Measurements from ENCODE around the gene LRRK1. TPM values are rescaled to one million over a fixed set of nuclear protein-coding genes. Genes with fewer than 3 reads are reported as not detected.

LRRK1 gene
- total RNA-seq, 1 donor from 2014 or later, result 0.86 TPM

- Mint-ChIP-seq H3K36me3 (ENCODE audit: insufficient read depth) (no peaks in the 10 kb centered on the region), H3K27ac (no peak overlapping the region), H3K9me3 (ENCODE audit: low read depth) (peaks cover 8% of the 10 kb centered on the region), H3K27me3 (no peaks in the 10 kb centered on the region), H3K4me1 (ENCODE audit: low read depth) (no peaks in the 10 kb centered on the region), H3K4me3 (ENCODE audit: low read depth) (no peak overlapping the region)
- no peak for DNase-seq (ENCODE audit: low spot score, unreplicated experiment)
- TF ChIP-seq, protein P1, sequence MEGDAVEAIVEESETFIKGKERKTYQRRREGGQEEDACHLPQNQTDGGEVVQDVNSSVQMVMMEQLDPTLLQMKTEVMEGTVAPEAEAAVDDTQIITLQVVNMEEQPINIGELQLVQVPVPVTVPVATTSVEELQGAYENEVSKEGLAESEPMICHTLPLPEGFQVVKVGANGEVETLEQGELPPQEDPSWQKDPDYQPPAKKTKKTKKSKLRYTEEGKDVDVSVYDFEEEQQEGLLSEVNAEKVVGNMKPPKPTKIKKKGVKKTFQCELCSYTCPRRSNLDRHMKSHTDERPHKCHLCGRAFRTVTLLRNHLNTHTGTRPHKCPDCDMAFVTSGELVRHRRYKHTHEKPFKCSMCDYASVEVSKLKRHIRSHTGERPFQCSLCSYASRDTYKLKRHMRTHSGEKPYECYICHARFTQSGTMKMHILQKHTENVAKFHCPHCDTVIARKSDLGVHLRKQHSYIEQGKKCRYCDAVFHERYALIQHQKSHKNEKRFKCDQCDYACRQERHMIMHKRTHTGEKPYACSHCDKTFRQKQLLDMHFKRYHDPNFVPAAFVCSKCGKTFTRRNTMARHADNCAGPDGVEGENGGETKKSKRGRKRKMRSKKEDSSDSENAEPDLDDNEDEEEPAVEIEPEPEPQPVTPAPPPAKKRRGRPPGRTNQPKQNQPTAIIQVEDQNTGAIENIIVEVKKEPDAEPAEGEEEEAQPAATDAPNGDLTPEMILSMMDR (IDR thresholded peaks at IDR 0.05; ENCODE audit: unreplicated experiment), result no peak
Measured at GRCh38 chr15:100947760-100948429, 28.7 kb downstream of the LRRK1 start.

- Mint-ChIP-seq H3K27me3 (no peaks in the 10 kb centered on the region), H3K27ac (no peak overlapping the region), H3K4me1 (ENCODE audit: low read depth) (no peaks in the 10 kb centered on the region), H3K4me3 (ENCODE audit: low read depth) (no peak overlapping the region), H3K9me3 (ENCODE audit: low read depth) (peaks cover 8% of the 10 kb centered on the region), H3K36me3 (ENCODE audit: insufficient read depth) (no peaks in the 10 kb centered on the region)
- no peak for DNase-seq (ENCODE audit: low spot score, unreplicated experiment)
- TF ChIP-seq, protein P1 (IDR thresholded peaks at IDR 0.05; ENCODE audit: unreplicated experiment), result no peak
Measured at GRCh38 chr15:100948430-100948762, 29.2 kb downstream of the LRRK1 start.

GRCh38 chr15:100949691-100950090, 30.5 kb downstream of the LRRK1 start:
- no peaks in the 10 kb centered on the region for H3K27me3 Mint-ChIP-seq
- peaks cover 10% of the 10 kb centered on the region for H3K9me3 Mint-ChIP-seq (ENCODE audit: low read depth)
- H3K36me3 Mint-ChIP-seq (ENCODE audit: insufficient read depth), result no peaks in the 10 kb centered on the region
- TF ChIP-seq, protein P1 (IDR thresholded peaks at IDR 0.05; ENCODE audit: unreplicated experiment), result no peak
- H3K4me3 Mint-ChIP-seq (ENCODE audit: low read depth), result no peak overlapping the region
- no peaks in the 10 kb centered on the region for H3K4me1 Mint-ChIP-seq (ENCODE audit: low read depth)
- no peak overlapping the region for H3K27ac Mint-ChIP-seq
- DNase-seq (ENCODE audit: low spot score, unreplicated experiment), result no peak

DNA sequence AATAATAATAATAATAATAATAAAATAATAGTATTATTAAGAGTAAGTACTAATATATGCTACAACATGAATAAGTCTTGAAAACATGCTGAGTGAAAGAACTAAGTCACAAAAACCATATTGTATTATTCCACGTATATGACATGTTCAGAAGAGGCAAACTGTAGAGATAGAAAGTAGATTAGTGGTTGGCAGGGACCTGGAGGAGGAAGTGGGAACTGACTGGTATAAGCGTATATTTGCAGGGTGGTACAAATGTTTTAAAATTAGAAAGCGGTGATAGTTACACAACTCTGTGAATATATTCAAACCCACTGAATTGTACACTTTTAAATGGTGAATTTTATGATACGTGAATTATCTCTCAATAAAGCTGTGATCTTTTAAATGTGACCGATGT, 32.8 kb downstream of the LRRK1 start:
- H3K36me3 Mint-ChIP-seq (ENCODE audit: insufficient read depth), result no peaks in the 10 kb centered on the region
- no peak overlapping the region for H3K4me3 Mint-ChIP-seq (ENCODE audit: low read depth)
- no peak for DNase-seq (ENCODE audit: low spot score, unreplicated experiment)
- no peak overlapping the region for H3K27ac Mint-ChIP-seq
- H3K4me1 Mint-ChIP-seq (ENCODE audit: low read depth), result no peaks in the 10 kb centered on the region
- TF ChIP-seq, protein P1 (IDR thresholded peaks at IDR 0.05; ENCODE audit: unreplicated experiment), result no peak
- peaks cover 18% of the 10 kb centered on the region for H3K9me3 Mint-ChIP-seq (ENCODE audit: low read depth)
- H3K27me3 Mint-ChIP-seq, result peaks cover 3% of the 10 kb centered on the region

GRCh38 chr15:100952566-100952965, 33.4 kb downstream of the LRRK1 start:
- H3K27ac Mint-ChIP-seq, result no peak overlapping the region
- no peaks in the 10 kb centered on the region for H3K36me3 Mint-ChIP-seq (ENCODE audit: insufficient read depth)
- TF ChIP-seq, protein P1 (IDR thresholded peaks at IDR 0.05; ENCODE audit: unreplicated experiment), result no peak
- H3K4me1 Mint-ChIP-seq (ENCODE audit: low read depth), result no peaks in the 10 kb centered on the region
- peaks cover 3% of the 10 kb centered on the region for H3K27me3 Mint-ChIP-seq
- peaks cover 18% of the 10 kb centered on the region for H3K9me3 Mint-ChIP-seq (ENCODE audit: low read depth)
- no peak for DNase-seq (ENCODE audit: low spot score, unreplicated experiment)
- no peak overlapping the region for H3K4me3 Mint-ChIP-seq (ENCODE audit: low read depth)

All from progenitor cell of endocrine pancreas (in vitro differentiated cells).